Fibroblast of lung (primary cell): ENCODE data around the gene POLR2L. TPM values are rescaled to one million over a fixed set of nuclear protein-coding genes. Genes with fewer than 3 reads are reported as not detected.

ENCODE experiments used
- DNase-seq, 2 donors: peaks; one replicate each; pipeline versions ENCODE4 v3.0.0 to v3.0.0-alpha.2; 2010; ENCODE audit warnings: low read depth in 2 of 2
- H2AFZ ChIP-seq: 2 replicates; pipeline ENCODE4 v1.5.1; 2012; ENCODE audit warnings: low read length, control low read depth, inconsistent platforms
- H3K27ac ChIP-seq: 2 replicates; pipeline ENCODE4 v1.5.1; 2011; ENCODE audit warnings: low read length, control low read depth; ENCODE audit not compliant: insufficient read depth
- H3K27me3 ChIP-seq: 2 replicates; pipeline ENCODE4 v1.5.1; 2011; ENCODE audit warnings: mild to moderate bottlenecking, low read length; ENCODE audit not compliant: control insufficient read depth, insufficient read depth
- H3K36me3 ChIP-seq: 2 replicates; pipeline ENCODE4 v1.5.1; 2011; ENCODE audit warnings: low read length; ENCODE audit not compliant: control insufficient read depth, insufficient read depth
- H3K4me1 ChIP-seq: 2 replicates; pipeline ENCODE4 v1.5.1; 2011; ENCODE audit warnings: low read length; ENCODE audit not compliant: control insufficient read depth, insufficient read depth; ENCODE audit errors: extremely low read depth
- H3K4me2 ChIP-seq: 2 replicates; pipeline ENCODE4 v1.5.1; 2011; ENCODE audit warnings: low read length, control low read depth; ENCODE audit not compliant: insufficient read depth; ENCODE audit errors: extremely low read depth
- H3K4me3 ChIP-seq, 4 experiments: fragments of 200-600 bp in 1 of 4; sonication (generic) in 1 of 4; replicated peaks in 1 of 4; 2 replicates each; pipeline ENCODE4 v1.5.1; 2011 to 2016; ENCODE audit warnings: low read length in 4 of 4, low read depth in 3 of 4, mild to moderate bottlenecking in 3 of 4, control low read depth in 2 of 4, inconsistent platforms in 1 of 4, mixed read lengths in 1 of 4; ENCODE audit not compliant: insufficient read depth in 1 of 4; ENCODE audit errors: control extremely low read depth in 1 of 4
- H3K79me2 ChIP-seq: 2 replicates; pipeline ENCODE4 v1.5.1; 2012; ENCODE audit warnings: mild to moderate bottlenecking, low read length, inconsistent platforms; ENCODE audit not compliant: control insufficient read depth, insufficient read depth
- H3K9ac ChIP-seq: 2 replicates; pipeline ENCODE4 v1.5.1; 2011; ENCODE audit warnings: mild to moderate bottlenecking, low read length, control low read depth; ENCODE audit not compliant: insufficient read depth
- H3K9me3 ChIP-seq: 2 replicates; pipeline ENCODE4 v1.5.1; 2012; ENCODE audit warnings: low read depth, low read length; ENCODE audit not compliant: control insufficient read depth, insufficient read depth
- H4K20me1 ChIP-seq: 2 replicates; pipeline ENCODE4 v1.5.1; 2011; ENCODE audit warnings: low read length; ENCODE audit not compliant: control insufficient read depth, insufficient read depth; ENCODE audit errors: extremely low read depth
- CTCF ChIP-seq, 2 donors: IDR thresholded peaks in 1 of 2; conservative IDR thresholded peaks in 1 of 2; 1 replicate in 1 of 2; 2 replicates in 1 of 2; pipeline ENCODE4 v1.5.1; 2011 to 2012; ENCODE audit warnings: low read length in 2 of 2, control low read depth in 1 of 2, inconsistent platforms in 1 of 2, low read depth in 1 of 2, mild to moderate bottlenecking in 1 of 2
- EZH2 ChIP-seq: IDR thresholded peaks from 2 replicates; pipeline ENCODE4 v1.5.1; 2012; ENCODE audit warnings: low read length, control low read depth, mild to moderate bottlenecking; ENCODE audit errors: missing control alignments
- polyA plus RNA-seq, 2 donors: library from polyadenylated mRNA; depleted of rRNA in 1 of 2; stranded (reverse) in 1 of 2; unstranded in 1 of 2; fragments of >200 nt; gene quantifications; 2 replicates each; pipeline ENCODE4 v1.2.1, GENCODE V29; 2011 to 2012; ENCODE audit warnings: missing spikeins in 1 of 2
- total RNA-seq: library from RNA; depleted of rRNA; stranded (reverse); fragments of >200 nt; gene quantifications from 2 replicates; pipeline ENCODE4 v1.2.1, GENCODE V29; 2014

POLR2L gene
- total and polyA plus RNA-seq, 2 donors (not counting 1 experiment from before 2014, with no cell fraction given) = 181 to 196 TPM

GRCh38 chr11:790721-791564, 51.4 kb downstream of the POLR2L start:
- H3K4me2 ChIP-seq = no peak overlapping the region
- H3K4me3 ChIP-seq = no peak overlapping the region
- H4K20me1 ChIP-seq = no peaks in the 10 kb centered on the region
- no peaks in the 10 kb centered on the region for H3K4me1 ChIP-seq
- no peak overlapping the region for H3K27ac ChIP-seq
- H3K79me2 ChIP-seq = peaks cover 13% of the 10 kb centered on the region
- H3K36me3 ChIP-seq = peaks cover 13% of the 10 kb centered on the region
- no peak overlapping the region for H2AFZ ChIP-seq
- no peaks in the 10 kb centered on the region for H3K9me3 ChIP-seq
- no peaks in the 10 kb centered on the region for H3K27me3 ChIP-seq
- no peak for TF ChIP-seq CTCF (conservative IDR thresholded peaks at IDR 0.05 in 1 of 2, IDR thresholded peaks at IDR 0.05 in 1 of 2; ENCODE audit: low read depth in 1 of 2, low read length in 2 of 2)
- peak; percentile 26 to 47 for DNase-seq
- no peak overlapping the region for H3K9ac ChIP-seq

DNA sequence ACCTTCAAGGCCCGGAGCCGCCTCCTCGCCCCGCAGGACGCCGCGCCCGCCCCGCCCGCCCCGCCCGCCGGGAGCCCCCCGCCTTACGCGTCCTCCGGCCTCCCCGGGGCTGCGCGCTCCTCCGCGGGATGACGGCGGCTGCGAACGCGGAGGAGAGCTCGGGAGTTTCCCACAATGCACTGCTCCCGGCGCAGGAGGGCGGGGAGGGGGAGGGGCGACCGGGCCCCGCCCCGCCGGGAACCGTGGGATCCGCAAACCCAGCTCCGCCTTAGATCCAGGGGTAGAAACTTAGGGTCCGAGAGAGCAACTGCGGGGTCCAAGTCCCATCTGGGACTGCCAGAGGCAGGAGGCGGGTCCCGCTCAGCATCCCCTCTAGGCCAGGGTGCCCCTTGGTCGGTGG, 52.4 kb downstream of the POLR2L start, which contains the start of gene CEND1:
Gene CEND1 (minus strand): TSS at position 148 of the 400 bp plus-strand sequence. CDS start 1,514 bp downstream, outside the sequence.
- TF ChIP-seq CTCF (conservative IDR thresholded peaks at IDR 0.05 in 1 of 2, IDR thresholded peaks at IDR 0.05 in 1 of 2; ENCODE audit: low read depth in 1 of 2, low read length in 2 of 2) = no peak
- TF ChIP-seq EZH2 = no peak
- peak; percentile 34 to 56 for DNase-seq
- no peak within 1 kb of the TSS for H2AFZ ChIP-seq
- peaks cover 4% of the 10 kb centered on the region for H3K79me2 ChIP-seq
- H3K4me2 ChIP-seq = peak within 1 kb of the TSS; percentile 49
- no peaks in the 10 kb centered on the region for H3K27me3 ChIP-seq
- no peak within 1 kb of the TSS for H3K9ac ChIP-seq
- no peaks in the 10 kb centered on the region for H3K4me1 ChIP-seq
- no peaks in the 10 kb centered on the region for H3K9me3 ChIP-seq
- H3K4me3 ChIP-seq = peak within 1 kb of the TSS in 2 of 4 experiments; percentile 36 to 51
- H3K36me3 ChIP-seq = peaks cover 13% of the 10 kb centered on the region
- H4K20me1 ChIP-seq = no peaks in the 10 kb centered on the region
- no peak within 1 kb of the TSS for H3K27ac ChIP-seq

Other genes with a start within 250 kb of the POLR2L start
- gene IRF7, start 226.6 kb downstream of the POLR2L start, total RNA-seq = 9.1 and 11.3 TPM in 2 replicates
- 1.3 and 1.6 TPM in 2 replicates for gene IRF7, start 226.6 kb downstream of the POLR2L start, polyA plus RNA-seq
- not detected in 2 replicates for gene CDHR5, start 217.6 kb downstream of the POLR2L start, total RNA-seq
- not detected in 2 replicates for gene CDHR5, start 217.6 kb downstream of the POLR2L start, polyA plus RNA-seq
- not detected in 2 replicates for gene SCT, start 215.3 kb downstream of the POLR2L start, total RNA-seq
- gene SCT, start 215.3 kb downstream of the POLR2L start, polyA plus RNA-seq = not detected in 2 replicates
- 0.17 TPM in 1 of 2 replicates, not detected in the other for gene DRD4, start 205.3 kb downstream of the POLR2L start, total RNA-seq
- not detected in 2 replicates for gene DRD4, start 205.3 kb downstream of the POLR2L start, polyA plus RNA-seq
- 28.2 and 38.3 TPM in 2 replicates for gene DEAF1, start 147.3 kb downstream of the POLR2L start, total RNA-seq
- 9.7 and 14.4 TPM in 2 replicates for gene DEAF1, start 147.3 kb downstream of the POLR2L start, polyA plus RNA-seq
- gene TMEM80, start 146.7 kb downstream of the POLR2L start, total RNA-seq = 7.4 and 10.6 TPM in 2 replicates
- 8.0 and 15.3 TPM in 2 replicates for gene TMEM80, start 146.7 kb downstream of the POLR2L start, polyA plus RNA-seq
- gene EPS8L2, start 136.3 kb downstream of the POLR2L start, total RNA-seq = 24.1 and 54.2 TPM in 2 replicates
- 17.0 and 18.4 TPM in 2 replicates for gene EPS8L2, start 136.3 kb downstream of the POLR2L start, polyA plus RNA-seq
- 99.4 and 150 TPM in 2 replicates for gene TALDO1, start 95.1 kb downstream of the POLR2L start, total RNA-seq
- gene TALDO1, start 95.1 kb downstream of the POLR2L start, polyA plus RNA-seq = 136 and 189 TPM in 2 replicates
- 19.0 and 20.3 TPM in 2 replicates for gene GATD1, start 65.0 kb downstream of the POLR2L start, total RNA-seq
- gene GATD1, start 65.0 kb downstream of the POLR2L start, polyA plus RNA-seq = 13.9 and 14.7 TPM in 2 replicates
- 0.26 and 1.3 TPM in 2 replicates for gene CEND1, start 52.4 kb downstream of the POLR2L start, total RNA-seq
- gene CEND1, start 52.4 kb downstream of the POLR2L start, polyA plus RNA-seq = 0.25 and 0.71 TPM in 2 replicates
- 8.0 and 9.9 TPM in 2 replicates for gene SLC25A22, start 44.2 kb downstream of the POLR2L start, total RNA-seq
- gene SLC25A22, start 44.2 kb downstream of the POLR2L start, polyA plus RNA-seq = 10.4 and 19.9 TPM in 2 replicates
- 7.4 and 14.2 TPM in 2 replicates for gene PIDD1, start 37.3 kb downstream of the POLR2L start, total RNA-seq
- 2.2 and 3.8 TPM in 2 replicates for gene PIDD1, start 37.3 kb downstream of the POLR2L start, polyA plus RNA-seq
- gene RPLP2, start 32.6 kb downstream of the POLR2L start, total RNA-seq = 282 and 294 TPM in 2 replicates
- gene RPLP2, start 32.6 kb downstream of the POLR2L start, polyA plus RNA-seq = 741 and 904 TPM in 2 replicates
- gene PNPLA2, start 23.6 kb downstream of the POLR2L start, total RNA-seq = 16.2 and 33.9 TPM in 2 replicates
- gene PNPLA2, start 23.6 kb downstream of the POLR2L start, polyA plus RNA-seq = 16.2 and 17.0 TPM in 2 replicates
- gene CRACR2B, start 14.6 kb downstream of the POLR2L start, total RNA-seq = 0.66 and 1.0 TPM in 2 replicates
- 0.11 and 0.82 TPM in 2 replicates for gene CRACR2B, start 14.6 kb downstream of the POLR2L start, polyA plus RNA-seq
- gene CD151, start 9.6 kb downstream of the POLR2L start, total RNA-seq = 408 and 547 TPM in 2 replicates
- gene CD151, start 9.6 kb downstream of the POLR2L start, polyA plus RNA-seq = 711 and 748 TPM in 2 replicates
- 133 and 191 TPM in 2 replicates for gene TSPAN4, start 323 bp upstream of the POLR2L start, total RNA-seq
- gene TSPAN4, start 323 bp upstream of the POLR2L start, polyA plus RNA-seq = 102 and 133 TPM in 2 replicates
- 49.6 and 54.3 TPM in 2 replicates for gene CHID1, start 68.3 kb upstream of the POLR2L start, total RNA-seq
- 59.9 and 68.4 TPM in 2 replicates for gene CHID1, start 68.3 kb upstream of the POLR2L start, polyA plus RNA-seq
- gene AP2A2, start 83.3 kb upstream of the POLR2L start, total RNA-seq = 19.8 and 21.6 TPM in 2 replicates
- gene AP2A2, start 83.3 kb upstream of the POLR2L start, polyA plus RNA-seq = 46.1 and 65.6 TPM in 2 replicates
- gene MUC6, start 194.2 kb upstream of the POLR2L start, total RNA-seq = not detected in 2 replicates
- gene MUC6, start 194.2 kb upstream of the POLR2L start, polyA plus RNA-seq = not detected in 2 replicates
- not detected in 2 replicates for gene MUC2, start 232.3 kb upstream of the POLR2L start, total RNA-seq
- gene MUC2, start 232.3 kb upstream of the POLR2L start, polyA plus RNA-seq = not detected in 2 replicates